Measurements from ENCODE around the gene SMIM41. TPM values are rescaled to one million over a fixed set of nuclear protein-coding genes. Genes with fewer than 3 reads are reported as not detected.

SMIM41 gene
- polyA plus RNA-seq, 1 donor from 2014 or later = not detected

Other genes starting within 250 kb of the SMIM41 start
- 0.06 and 0.21 TPM in 2 replicates for gene FIGNL2, start 231.0 kb upstream of the SMIM41 start, polyA plus RNA-seq
- not detected in 2 replicates for gene ANKRD33, start 191.6 kb upstream of the SMIM41 start, polyA plus RNA-seq
- gene ACVRL1, start 172.2 kb upstream of the SMIM41 start, polyA plus RNA-seq = not detected in 2 replicates
- 47.2 and 52.3 TPM in 2 replicates for gene ACVR1B, start 128.0 kb upstream of the SMIM41 start, polyA plus RNA-seq
- 5.4 and 6.1 TPM in 2 replicates for gene TAMALIN, start 72.8 kb upstream of the SMIM41 start, polyA plus RNA-seq
- 3.4 and 6.1 TPM in 2 replicates for gene NR4A1, start 28.3 kb upstream of the SMIM41 start, polyA plus RNA-seq
- 53.9 and 55.6 TPM in 2 replicates for gene ATG101, start 9.7 kb upstream of the SMIM41 start, polyA plus RNA-seq
- not detected in 2 replicates for gene KRT80, start 112.3 kb downstream of the SMIM41 start, polyA plus RNA-seq
- not detected in 2 replicates for gene KRT7, start 153.5 kb downstream of the SMIM41 start, polyA plus RNA-seq
- not detected in 2 replicates for gene KRT86, start 194.9 kb downstream of the SMIM41 start, polyA plus RNA-seq
- not detected in 2 replicates for gene KRT81, start 211.8 kb downstream of the SMIM41 start, polyA plus RNA-seq
- gene KRT83, start 241.7 kb downstream of the SMIM41 start, polyA plus RNA-seq = not detected in 2 replicates